ENCODE data around the gene USP2.

Gene USP2

DNA sequence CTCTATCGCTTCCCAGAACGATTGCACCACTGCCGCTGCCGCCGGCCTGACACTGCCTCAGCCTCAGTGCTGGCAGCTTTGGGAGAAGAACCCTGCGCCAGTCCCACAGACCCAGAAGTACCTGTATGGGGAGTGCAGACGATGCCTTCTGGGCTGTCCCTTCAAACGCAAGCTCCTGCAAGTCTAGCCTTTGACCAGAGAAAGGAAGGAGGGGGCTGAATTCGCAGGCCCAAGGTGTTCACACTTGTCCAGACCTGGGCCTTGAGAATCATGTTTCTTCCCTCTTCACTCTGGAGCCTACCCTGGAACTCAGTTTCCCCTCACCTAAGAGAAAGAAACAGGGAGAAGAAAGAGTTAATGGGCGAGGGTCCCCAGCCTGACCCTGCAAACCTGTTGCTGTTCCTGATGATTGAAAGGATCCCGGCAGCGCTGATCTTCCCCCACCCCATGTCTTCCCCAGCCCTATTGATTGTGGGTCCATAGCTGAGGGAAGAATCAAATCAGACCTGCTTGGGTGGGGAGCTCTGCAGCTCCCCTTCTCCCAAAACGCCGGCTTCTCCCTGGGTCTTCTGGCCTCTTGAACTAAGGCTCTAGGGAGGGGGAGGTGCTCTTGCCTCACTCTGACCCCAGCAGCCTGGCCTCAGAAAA, 63.8 kb downstream of the USP2 start:
- in situ Hi-C loops (cut with MboI; ENCODE audit: low pct_unique_long_range_greater_than_20kb, low sequenced_read_pairs, unreplicated experiment) = no loop called here
- DNase-seq (ENCODE audit: low spot score) = peak; percentile 22
- TF ChIP-seq, protein P1, sequence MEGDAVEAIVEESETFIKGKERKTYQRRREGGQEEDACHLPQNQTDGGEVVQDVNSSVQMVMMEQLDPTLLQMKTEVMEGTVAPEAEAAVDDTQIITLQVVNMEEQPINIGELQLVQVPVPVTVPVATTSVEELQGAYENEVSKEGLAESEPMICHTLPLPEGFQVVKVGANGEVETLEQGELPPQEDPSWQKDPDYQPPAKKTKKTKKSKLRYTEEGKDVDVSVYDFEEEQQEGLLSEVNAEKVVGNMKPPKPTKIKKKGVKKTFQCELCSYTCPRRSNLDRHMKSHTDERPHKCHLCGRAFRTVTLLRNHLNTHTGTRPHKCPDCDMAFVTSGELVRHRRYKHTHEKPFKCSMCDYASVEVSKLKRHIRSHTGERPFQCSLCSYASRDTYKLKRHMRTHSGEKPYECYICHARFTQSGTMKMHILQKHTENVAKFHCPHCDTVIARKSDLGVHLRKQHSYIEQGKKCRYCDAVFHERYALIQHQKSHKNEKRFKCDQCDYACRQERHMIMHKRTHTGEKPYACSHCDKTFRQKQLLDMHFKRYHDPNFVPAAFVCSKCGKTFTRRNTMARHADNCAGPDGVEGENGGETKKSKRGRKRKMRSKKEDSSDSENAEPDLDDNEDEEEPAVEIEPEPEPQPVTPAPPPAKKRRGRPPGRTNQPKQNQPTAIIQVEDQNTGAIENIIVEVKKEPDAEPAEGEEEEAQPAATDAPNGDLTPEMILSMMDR (IDR thresholded peaks at IDR 0.05; ENCODE audit: extremely low read depth, insufficient read depth, missing control alignments) = no peak

DNA sequence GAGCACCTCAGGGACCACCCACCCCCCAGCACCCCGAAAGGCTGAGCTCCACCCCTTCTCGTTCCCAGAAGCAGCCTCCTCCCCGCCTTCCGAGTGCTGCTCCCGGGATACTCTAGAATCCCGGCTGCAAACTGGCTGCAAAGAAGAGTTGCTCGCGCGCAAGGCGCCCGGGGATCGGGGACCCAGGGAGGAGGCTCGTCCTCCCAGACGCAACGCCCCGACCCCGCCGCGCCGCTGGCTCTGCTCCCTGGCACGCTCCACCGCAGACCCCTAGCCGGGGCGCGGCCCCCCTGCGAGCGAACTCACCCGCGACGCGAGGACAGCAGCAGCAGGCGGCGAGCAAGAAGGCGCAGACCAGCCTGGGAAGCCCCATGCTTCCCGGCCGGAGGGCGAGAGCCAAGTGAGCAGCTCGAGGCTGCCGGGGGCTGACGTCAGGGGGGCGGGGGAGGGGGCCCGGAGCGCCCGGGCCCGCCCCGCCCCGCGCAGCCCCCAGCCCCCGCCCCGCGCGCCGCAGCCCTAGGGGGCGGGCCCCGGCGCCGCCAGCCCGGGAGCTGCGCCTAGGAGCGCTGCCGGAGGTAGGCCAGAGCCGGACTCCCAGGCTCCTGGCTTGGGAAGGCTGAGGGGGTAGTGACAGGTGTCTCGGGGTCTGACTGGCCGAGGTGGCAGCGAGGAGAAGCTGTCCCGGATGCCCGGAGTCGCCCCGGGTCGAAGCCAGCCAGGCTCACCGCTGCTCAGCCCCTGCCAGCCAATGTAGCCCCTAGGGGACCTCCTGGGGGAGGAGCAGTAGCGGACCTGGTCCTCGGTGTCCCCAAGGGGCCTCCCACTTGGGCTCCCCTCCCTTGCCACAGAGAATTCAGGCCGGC, 64.5 kb downstream of the USP2 start, which contains the start of gene MCAM:
Gene MCAM (minus strand): TSS at position 402 of the 863 bp plus-strand sequence. CDS start 29 bp downstream, at position 373.
- peak; percentile 60 for DNase-seq (ENCODE audit: low spot score)
- in situ Hi-C loops (cut with MboI; ENCODE audit: low pct_unique_long_range_greater_than_20kb, low sequenced_read_pairs, unreplicated experiment) = no loop called here
- TF ChIP-seq, protein P1 (IDR thresholded peaks at IDR 0.05; ENCODE audit: extremely low read depth, insufficient read depth, missing control alignments) = no peak

GRCh38 chr11:119316016-119316728, 65.3 kb downstream of the USP2 start:
- TF ChIP-seq, protein P1 (IDR thresholded peaks at IDR 0.05; ENCODE audit: extremely low read depth, insufficient read depth, missing control alignments) = no peak
- in situ Hi-C loops (cut with MboI; ENCODE audit: low pct_unique_long_range_greater_than_20kb, low sequenced_read_pairs, unreplicated experiment) = no loop called here
- peak; percentile 36 for DNase-seq (ENCODE audit: low spot score)

- DNase-seq (ENCODE audit: low spot score) = peak; percentile 68
- TF ChIP-seq, protein P1 (IDR thresholded peaks at IDR 0.05; ENCODE audit: extremely low read depth, insufficient read depth, missing control alignments) = no peak
- in situ Hi-C loops (cut with MboI; ENCODE audit: low pct_unique_long_range_greater_than_20kb, low sequenced_read_pairs, unreplicated experiment) = no loop called here
Measured at GRCh38 chr11:119315131-119316015, 66.1 kb downstream of the USP2 start.

DNA sequence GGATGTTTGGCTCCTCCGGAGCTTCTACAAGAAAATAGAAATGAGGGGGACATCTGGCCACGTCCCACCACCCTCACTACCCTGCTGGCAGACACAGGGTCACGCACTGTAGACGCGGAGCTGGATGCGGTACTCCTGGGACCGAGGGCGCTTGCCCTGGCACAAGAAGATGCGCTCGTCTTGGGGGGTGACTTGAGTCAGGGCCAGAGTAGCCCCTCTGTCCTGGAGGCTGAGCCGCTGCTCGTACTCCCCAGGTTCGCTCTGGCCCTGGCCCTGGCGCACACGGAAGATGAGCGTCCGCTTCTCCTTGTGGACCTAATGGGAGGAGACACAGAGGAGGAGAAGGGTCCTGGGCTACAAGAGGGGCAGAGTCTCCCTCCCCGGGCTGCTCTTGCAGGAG, 66.8 kb downstream of the USP2 start:
- in situ Hi-C loops (cut with MboI; ENCODE audit: low pct_unique_long_range_greater_than_20kb, low sequenced_read_pairs, unreplicated experiment) = no loop called here
- no peak for DNase-seq (ENCODE audit: low spot score)
- TF ChIP-seq, protein P1 (IDR thresholded peaks at IDR 0.05; ENCODE audit: extremely low read depth, insufficient read depth, missing control alignments) = no peak

All from GM13977 (cell line).